Uterus (tissue), 2 donors: ENCODE results near the gene SLC4A5.

ENCODE experiments used
- CTCF ChIP-seq, 4 experiments: fragments of 200-600 bp in 2 of 4; fragments of 450-650 bp in 2 of 4; sonication (generic) in 2 of 4; IDR thresholded peaks; one replicate each; pipeline ENCODE4 v1.5.1; 2016 to 2019; ENCODE audit warnings: antibody characterized with exemption in 4 of 4, mild to moderate bottlenecking in 2 of 4, moderate library complexity in 1 of 4
- POLR2A ChIP-seq, 2 donors: fragments of 450-650 bp; IDR thresholded peaks; one replicate each; pipeline ENCODE4 v1.6.1; 2016; ENCODE audit warnings: antibody characterized with exemption in 2 of 2, mild to moderate bottlenecking in 1 of 2, moderate library complexity in 1 of 2

GRCh38 chr2:74275228-74275627 lies 68.0 kb downstream of the SLC4A5 start:
- no peak for TF ChIP-seq CTCF (IDR thresholded peaks at IDR 0.05)
- no peak for TF ChIP-seq POLR2A (IDR thresholded peaks at IDR 0.05)
